DMS153 (cell line): ENCODE measurements around the gene IER2.
A peak's percentile ranks its signal among the peaks of the same experiment; 100 is the strongest.

Experiments
- DNase-seq: peaks from one replicate; lab custom pipeline; 2025; lab: John Stamatoyannopoulos, UW

IER2 gene, protein sequence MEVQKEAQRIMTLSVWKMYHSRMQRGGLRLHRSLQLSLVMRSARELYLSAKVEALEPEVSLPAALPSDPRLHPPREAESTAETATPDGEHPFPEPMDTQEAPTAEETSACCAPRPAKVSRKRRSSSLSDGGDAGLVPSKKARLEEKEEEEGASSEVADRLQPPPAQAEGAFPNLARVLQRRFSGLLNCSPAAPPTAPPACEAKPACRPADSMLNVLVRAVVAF

DNA sequence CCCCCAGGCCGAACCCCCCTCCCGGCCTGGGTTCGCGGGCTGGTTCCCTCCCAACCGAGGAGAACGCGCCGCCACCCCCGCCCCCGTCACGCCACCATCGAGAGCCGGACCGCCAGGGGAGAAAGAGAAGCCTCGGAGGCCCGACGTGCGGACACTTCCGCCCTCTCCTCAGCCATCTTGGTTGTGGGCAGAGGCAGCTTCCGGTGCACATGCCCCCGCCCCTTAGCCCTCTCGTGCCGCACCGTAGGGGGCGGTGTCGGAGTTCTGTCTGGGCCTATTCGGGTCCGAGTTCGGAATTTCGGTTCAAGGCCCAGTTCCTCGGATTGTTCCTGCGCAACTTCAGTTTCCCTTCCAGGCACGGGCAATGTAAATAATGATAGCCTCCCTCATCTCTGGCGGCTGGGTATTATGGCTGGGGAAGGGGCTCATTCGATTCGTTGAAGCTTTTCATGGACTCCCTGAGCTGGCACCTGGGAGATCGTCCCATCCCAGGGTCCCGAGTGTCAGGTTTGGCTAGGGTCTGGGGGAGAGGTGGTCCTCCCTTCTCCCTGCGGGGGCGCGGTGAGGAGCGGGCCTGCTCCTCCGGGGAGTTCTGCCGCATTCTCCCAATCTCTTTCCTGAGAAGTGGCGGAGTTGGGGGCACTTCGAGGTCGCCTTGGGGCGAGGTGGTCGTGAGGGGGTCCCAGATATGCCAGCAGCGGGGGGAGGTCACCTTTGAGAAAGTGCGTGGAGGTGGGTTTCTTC is at the start of gene IER2, which contains the start of gene STX10:
Gene IER2, plus strand, starts transcription at position 225 of the 744 bp plus-strand sequence. CDS start 2,776 bp downstream, outside the sequence.
Gene STX10, minus strand, starts transcription at position 189 of the 744 bp plus-strand sequence. CDS start 202 bp downstream, outside the sequence.
- DNase-seq, result peak; percentile 81

- no peak for DNase-seq
These were observed 49.2 kb upstream of the IER2 start for GRCh38 chr19:13100841-13101589.

GRCh38 chr19:13101590-13102415 is 48.4 kb upstream of the IER2 start:
- DNase-seq, result no peak

- no peak for DNase-seq
These were observed 47.9 kb upstream of the IER2 start for GRCh38 chr19:13102416-13102665.

DNA sequence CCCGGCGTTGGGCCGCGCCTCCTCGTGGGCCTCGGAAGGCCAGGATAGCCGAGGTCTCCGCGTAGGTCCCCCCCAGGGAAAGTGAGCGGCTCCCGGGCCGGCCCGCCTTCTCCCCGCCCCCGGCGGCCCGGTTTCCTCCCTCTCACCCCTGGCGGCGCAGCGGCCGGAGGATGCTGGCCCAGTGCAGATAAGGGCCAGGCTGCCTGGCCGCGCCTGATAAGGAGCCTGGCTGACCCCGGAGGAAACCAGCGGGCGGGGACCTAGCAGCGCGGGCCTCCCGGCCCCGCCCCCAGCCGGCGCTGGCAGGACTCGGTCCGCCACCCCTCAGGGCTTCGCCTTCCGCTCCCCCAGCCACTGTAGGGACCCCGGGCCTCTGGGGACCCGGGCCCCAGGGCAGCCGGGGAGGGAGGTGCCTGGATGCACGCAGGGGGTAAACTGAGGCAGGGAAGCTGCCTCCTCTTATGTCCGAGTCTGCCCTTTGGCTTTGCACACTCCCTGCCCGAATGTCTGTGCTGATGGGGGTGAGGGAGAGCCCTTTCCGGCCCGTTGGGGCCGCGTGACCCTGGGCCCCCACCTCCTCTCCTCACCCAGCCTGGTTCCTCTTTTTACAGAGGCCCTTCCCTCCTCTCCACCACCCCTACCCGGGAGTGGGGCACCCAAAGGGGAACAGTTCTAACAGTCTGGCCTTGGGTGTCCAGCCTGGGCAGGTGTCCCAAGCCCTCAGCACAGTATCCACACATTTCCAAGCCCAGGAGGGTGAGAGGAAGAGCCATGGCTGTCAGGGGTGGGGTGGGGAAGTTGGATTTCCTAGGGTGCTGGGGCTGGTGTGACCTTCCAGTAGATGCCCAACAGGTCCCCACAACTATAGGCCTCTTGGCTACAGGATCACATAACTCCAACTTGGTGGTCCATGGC is 47.3 kb upstream of the IER2 start, which contains the start of gene LYL1:
Gene LYL1, minus strand, starts transcription at position 193 of the 915 bp plus-strand sequence. CDS start 1,687 bp downstream, outside the sequence.
- DNase-seq, result no peak

- DNase-seq, result no peak
These were observed 46.4 kb upstream of the IER2 start for GRCh38 chr19:13103581-13104359.

- DNase-seq, result no peak
These were observed 45.8 kb upstream of the IER2 start for GRCh38 chr19:13104360-13104847.

- no peak for DNase-seq
These were observed 45.1 kb upstream of the IER2 start for GRCh38 chr19:13104848-13105711.

DNA sequence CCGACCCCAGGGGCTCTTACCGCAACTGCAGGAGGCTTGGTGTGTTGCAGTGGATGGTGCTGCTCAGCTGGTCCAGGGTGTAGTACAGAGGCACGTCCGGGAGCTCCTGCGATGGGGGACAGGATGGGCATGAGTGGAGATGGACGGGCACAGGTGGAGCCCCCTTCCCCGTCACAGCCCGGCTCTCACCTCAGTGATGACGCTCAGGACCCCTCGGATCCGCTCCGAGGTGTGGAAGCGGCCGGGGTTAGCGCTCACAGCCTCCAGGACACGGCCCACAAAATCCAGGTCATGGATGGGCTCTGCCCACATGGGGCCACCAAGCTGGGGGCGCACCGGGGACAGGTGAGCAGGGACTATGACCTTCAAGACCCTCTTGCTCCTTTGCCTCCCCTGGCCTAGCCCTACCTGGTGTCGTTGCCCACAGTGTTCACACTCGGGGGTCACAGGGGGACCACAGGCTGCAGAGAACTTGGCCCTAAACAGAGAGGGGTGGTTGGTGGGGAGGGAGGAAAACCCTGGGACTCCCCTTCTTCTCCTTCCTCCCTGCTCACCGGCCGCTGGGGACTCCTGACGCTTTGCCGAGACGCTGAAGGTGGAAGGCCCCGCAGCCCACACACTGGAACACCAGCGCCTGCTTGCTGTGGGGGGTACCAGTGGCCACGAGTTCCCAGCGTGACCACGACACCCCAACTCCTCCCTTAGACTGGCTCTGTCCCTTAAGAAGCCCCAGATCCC is 40.7 kb upstream of the IER2 start:
- no peak for DNase-seq

- DNase-seq, result no peak
These were observed 40.1 kb upstream of the IER2 start for GRCh38 chr19:13110099-13110610.

DNA sequence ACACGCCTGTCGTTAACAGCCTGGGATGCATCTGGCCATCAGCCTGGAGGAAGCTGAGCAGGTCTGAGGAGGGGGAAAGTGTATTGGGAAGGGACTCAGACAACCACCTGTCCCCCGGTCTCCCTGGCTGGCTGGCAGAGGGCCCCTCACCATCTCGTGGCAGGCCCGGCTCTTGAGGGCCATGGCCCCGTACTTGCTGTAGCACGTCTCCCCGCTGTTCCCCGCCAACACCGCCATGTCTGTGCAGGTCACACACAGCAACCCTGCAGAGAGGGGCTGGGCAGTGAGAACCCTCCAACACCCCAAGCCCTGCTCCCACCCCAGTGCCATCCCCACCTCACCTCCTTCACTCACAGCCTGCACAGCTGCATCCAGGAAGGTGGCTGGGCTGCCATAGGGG is 37.7 kb upstream of the IER2 start:
- DNase-seq, result no peak

DNA sequence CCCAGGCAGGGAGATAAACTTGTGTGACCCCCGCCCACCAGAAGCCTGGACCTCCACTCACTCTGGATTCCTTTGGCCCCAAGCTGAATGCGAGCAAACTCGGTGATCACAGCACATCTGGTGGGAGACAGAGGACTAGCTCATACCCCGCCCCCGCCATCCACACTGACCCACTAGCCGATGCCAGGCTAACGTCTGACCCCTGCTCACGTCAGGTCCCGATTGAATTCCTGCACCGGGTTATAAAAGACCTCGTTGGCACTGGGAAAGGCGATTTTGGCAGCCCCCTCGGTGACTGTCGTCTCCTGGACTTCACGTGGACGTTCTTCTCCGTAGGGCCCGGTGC is 34.3 kb upstream of the IER2 start:
- DNase-seq, result no peak

- DNase-seq, result peak; percentile 84
These were observed 33.7 kb upstream of the IER2 start, which contains the start of gene TRMT1 for GRCh38 chr19:13116282-13117175. TSS of gene TRMT1 (minus strand) at chr19:13116740. CDS start at chr19:13116399, 341 bp downstream.

DNA sequence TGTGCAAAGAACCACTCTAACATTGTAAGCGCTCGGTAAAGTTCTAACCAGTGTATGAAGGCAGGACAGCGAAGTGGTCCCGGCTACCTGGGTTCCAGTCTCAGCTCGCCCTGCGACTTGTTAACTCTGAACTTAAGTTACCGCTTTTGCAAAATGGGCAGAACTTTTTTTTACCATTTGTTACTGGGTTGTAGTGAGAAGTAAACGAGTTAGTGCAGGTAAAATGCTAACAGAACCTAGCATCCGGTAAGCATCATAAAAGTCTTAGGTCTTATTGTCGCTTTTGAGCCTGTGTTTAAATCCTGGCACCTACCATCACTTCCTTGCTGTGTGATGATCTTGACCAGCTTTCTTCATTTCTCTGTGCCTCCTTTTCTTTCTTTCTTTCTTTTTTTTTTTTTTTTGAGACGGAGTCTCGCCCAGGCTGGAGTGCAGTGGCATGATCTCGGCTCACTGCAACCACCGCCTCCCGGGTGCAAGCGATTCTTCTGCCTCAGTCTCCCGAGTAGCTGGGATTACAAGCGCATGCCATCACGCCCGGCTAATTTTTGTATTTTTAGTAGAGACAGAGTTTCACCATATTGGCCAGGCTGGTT is 32.9 kb upstream of the IER2 start:
- no peak for DNase-seq

DNA sequence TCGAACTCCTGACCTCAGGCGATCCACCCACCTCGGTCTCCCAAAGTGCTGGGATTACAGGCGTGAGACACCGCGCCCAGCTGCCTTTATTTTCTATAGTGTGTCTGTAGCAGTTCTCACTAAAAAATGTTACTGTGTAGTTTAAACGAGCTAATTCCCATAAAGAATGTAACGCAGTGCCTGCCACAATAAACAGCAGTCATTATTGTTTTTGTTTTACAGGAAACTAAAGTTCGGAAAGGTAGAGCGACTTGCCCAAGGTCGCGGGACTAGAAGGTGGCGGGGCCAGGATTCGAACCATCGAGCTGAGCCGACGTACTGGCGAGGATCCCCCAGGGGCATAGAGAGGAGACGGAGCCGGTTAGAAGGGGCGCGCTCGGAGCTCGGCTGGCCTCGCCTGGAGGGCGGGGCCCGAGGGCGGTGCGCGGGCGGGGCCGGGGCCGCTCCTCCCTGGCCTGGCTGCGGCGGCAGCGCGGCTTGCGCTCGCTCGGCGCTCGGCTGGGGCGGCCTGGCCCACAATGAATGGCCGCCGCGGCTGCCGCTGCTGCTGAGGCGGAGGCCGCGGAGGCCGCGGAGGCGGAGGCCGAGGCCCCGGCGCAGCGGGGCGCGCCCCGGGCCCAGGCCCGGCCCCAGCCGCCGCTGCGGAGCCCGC is 32.3 kb upstream of the IER2 start, which contains the start of gene NACC1:
Gene NACC1, plus strand, starts transcription at position 493 of the 652 bp plus-strand sequence. CDS start 16,944 bp downstream, outside the sequence.
- DNase-seq, result peak; percentile 79
